ENCODE data around the gene CDK5RAP2.

Gene CDK5RAP2

DNA sequence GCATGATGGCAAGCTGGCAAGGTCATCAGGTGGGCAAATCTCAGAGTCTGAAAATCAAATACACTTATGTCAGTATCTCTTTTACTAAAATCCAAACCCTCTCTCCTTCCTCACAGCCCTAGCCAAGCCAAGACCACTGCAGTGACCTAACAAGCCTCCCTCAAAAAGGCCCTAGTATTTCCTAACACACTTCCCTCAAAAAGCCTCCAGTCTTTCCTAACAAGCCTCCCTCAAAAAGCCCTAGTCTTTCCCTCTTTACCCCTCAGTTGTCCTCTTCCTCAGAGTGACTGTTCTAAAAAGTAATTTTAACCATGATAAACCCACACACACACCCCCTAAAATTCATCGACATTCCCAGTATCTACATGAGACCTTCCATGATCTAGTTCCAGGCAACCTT, 140.0 kb downstream of the CDK5RAP2 start:
- DNase-seq (ENCODE audit: low read depth in 2 of 2, low spot score in 1 of 2) = no peak

DNA sequence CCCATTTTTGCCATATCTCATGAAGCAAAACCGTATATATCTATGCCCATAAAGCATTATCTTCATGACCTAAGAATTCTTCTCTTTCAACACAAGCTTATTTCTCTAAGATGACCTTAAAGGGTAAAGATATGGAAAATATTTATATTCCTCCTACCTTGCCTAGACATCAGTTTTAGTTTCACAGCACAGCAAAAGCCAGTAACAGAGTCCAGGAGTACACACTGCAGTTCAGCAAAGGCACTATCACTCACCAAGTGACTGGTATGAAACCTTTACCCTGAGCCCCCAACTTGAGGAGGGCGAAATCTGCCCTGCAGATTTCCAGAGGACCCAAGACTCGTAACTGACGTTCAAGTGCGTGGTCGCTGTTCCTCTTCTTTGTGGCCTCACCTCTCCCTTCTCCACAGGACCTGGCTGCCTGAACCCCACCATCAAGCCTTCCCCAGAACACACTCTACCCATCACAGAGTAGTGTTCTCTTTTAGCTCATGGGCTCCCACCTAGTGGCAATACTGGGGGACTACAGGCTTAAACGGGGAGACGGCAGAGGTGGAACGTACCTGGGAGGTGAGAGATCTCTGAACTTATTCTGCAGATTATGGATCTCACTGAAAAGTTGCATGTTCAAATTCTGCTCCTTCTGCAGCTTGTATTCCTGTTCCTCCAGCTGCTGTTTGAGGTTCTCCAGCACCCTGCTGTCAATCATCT, 141.0 kb downstream of the CDK5RAP2 start:
- no peak for DNase-seq (ENCODE audit: low read depth in 2 of 2, low spot score in 1 of 2)

DNA sequence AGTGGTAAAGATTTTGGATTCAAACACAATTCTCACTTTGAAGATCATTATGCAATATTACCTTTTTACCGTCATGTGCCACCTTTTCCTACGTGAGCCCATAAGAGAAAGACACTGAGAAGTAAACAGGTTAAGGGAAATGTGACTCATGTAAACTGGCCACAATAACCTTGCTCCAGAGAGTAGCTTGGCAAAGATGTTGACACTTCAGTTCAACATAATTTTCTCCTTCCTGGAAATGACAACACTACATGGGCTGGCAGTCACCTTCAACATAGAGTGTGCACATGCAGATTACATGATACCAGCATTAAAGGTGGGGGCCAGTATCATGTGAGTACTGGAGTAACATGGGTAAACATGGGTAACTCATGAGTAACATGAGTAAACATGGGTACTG, 141.9 kb downstream of the CDK5RAP2 start:
- no peak for DNase-seq (ENCODE audit: low read depth in 2 of 2, low spot score in 1 of 2)

DNA sequence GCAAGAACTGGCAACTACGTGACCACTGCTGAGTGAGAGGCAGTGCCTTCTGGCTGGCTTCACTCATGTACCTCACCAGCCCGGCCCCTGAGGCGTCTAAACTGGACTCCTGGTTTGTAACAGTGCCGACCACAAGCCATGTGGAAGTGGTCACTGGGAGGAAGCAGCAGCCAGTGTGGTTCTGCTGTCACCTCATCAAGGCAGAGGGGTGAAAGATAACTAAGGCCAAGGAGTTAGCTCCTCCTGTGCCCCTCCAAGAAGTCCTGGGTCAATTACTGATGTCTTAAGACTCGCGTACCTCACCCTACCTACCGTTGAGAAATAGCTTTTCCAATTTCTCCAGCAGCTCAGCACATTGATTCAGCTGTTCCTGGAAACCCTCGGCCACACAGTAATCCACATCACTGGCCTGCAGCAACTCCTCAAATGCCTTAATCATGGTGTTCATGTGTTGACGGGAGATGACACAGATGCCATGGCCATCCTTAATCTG, 142.9 kb downstream of the CDK5RAP2 start:
- DNase-seq (ENCODE audit: low read depth in 2 of 2, low spot score in 1 of 2) = no peak

DNA sequence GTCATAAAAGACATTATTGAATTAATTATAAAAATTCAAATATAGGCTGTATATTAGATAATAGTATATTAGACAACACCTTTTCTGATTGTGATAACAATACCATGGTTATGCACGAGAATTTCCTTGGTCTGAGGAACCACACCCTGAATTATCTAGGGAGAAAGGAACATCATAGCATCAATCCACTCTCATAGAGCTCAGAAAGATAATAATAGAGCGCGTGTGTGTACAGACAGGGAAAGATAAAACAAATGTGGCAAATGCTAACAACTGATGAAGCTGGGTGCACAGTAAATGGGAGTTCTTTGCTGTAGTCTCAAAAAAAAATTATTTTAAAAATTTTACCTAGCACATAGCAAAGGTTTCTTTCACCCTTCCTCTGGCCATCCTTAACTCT, 143.5 kb downstream of the CDK5RAP2 start:
- no peak for DNase-seq (ENCODE audit: low read depth in 2 of 2, low spot score in 1 of 2)

- DNase-seq (ENCODE audit: low read depth in 2 of 2, low spot score in 1 of 2) = no peak
Observed at GRCh38 chr9:120435091-120435490, 144.9 kb downstream of the CDK5RAP2 start.

- no peak for DNase-seq (ENCODE audit: low read depth in 2 of 2, low spot score in 1 of 2)
Observed at GRCh38 chr9:120434532-120434931, 145.4 kb downstream of the CDK5RAP2 start.

DNA sequence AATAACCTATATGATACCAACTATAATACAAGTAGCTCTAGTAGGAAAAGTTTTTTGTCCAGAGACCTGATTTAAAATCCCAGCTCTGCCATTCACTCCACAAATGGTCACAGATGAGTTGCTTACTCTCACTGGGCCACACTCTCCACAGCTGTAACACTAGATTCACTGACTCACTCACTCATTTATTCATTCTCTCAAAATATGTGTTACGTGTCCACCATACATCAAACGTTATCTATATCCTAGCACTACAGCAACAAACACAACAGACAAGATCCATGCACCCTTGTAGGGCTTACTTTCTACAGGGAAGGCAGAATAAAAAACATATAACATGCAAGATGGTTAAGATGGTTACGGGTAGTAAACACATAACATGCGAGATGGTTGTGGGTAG, 146.3 kb downstream of the CDK5RAP2 start:
- DNase-seq (ENCODE audit: low read depth in 2 of 2, low spot score in 1 of 2) = no peak

- no peak for DNase-seq (ENCODE audit: low read depth in 2 of 2, low spot score in 1 of 2)
Observed at GRCh38 chr9:120432600-120432999, 147.4 kb downstream of the CDK5RAP2 start.

DNA sequence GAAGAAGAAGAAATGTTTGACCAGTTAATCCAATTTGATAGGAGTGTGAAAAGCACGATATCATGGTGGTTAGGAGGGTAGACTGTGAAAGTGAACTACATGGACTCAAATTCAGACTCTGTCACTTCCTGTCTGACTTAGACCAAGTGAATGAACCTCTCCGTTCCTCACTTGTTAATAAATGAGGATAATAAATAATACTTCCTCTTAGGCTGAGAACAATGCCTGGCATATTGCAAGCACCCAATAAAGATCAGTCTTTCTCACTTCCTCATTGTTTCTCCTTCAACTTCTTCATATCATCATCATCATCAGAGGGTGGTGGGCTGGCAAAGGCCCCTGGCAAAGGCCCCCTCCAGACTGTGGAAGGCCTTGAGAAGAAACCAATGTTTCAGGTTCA, 148.7 kb downstream of the CDK5RAP2 start:
- no peak for DNase-seq (ENCODE audit: low read depth in 2 of 2, low spot score in 1 of 2)

GRCh38 chr9:120424248-120424647, 155.7 kb downstream of the CDK5RAP2 start:
- DNase-seq (ENCODE audit: low read depth in 2 of 2, low spot score in 1 of 2) = no peak

DNA sequence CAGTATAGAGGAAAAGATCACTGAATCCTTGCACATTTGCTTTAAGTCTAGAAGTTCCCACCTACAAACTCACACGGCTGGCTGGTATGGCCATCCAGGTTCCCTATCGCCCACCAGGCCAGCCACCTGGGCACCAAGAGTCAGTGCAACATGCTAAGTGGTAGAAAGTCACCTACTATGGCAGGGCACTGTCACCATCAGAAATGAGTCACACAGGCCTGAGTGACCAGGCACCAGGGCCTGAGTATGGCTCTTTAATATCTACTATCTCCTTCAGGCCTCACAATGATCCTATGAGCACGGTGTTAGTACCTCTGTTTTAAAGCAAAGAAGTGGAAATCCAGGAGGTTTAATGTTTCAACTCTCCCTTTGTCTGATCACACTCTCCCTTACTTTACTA, 156.2 kb downstream of the CDK5RAP2 start:
- no peak for DNase-seq (ENCODE audit: low read depth in 2 of 2, low spot score in 1 of 2)

GRCh38 chr9:120421977-120422376, 158.0 kb downstream of the CDK5RAP2 start:
- DNase-seq (ENCODE audit: low read depth in 2 of 2, low spot score in 1 of 2) = no peak

GRCh38 chr9:120418315-120418714, 161.7 kb downstream of the CDK5RAP2 start:
- DNase-seq (ENCODE audit: low read depth in 2 of 2, low spot score in 1 of 2) = no peak

- DNase-seq (ENCODE audit: low read depth in 2 of 2, low spot score in 1 of 2) = no peak
Observed at GRCh38 chr9:120416781-120417427, 163.1 kb downstream of the CDK5RAP2 start.

GRCh38 chr9:120413121-120414048, 166.6 kb downstream of the CDK5RAP2 start:
- no peak for DNase-seq (ENCODE audit: low read depth in 2 of 2, low spot score in 1 of 2)

GRCh38 chr9:120412425-120412951, 167.5 kb downstream of the CDK5RAP2 start:
- no peak for DNase-seq (ENCODE audit: low read depth in 2 of 2, low spot score in 1 of 2)

- DNase-seq (ENCODE audit: low read depth in 2 of 2, low spot score in 1 of 2) = no peak
Observed at GRCh38 chr9:120411862-120412424, 168.0 kb downstream of the CDK5RAP2 start.

DNA sequence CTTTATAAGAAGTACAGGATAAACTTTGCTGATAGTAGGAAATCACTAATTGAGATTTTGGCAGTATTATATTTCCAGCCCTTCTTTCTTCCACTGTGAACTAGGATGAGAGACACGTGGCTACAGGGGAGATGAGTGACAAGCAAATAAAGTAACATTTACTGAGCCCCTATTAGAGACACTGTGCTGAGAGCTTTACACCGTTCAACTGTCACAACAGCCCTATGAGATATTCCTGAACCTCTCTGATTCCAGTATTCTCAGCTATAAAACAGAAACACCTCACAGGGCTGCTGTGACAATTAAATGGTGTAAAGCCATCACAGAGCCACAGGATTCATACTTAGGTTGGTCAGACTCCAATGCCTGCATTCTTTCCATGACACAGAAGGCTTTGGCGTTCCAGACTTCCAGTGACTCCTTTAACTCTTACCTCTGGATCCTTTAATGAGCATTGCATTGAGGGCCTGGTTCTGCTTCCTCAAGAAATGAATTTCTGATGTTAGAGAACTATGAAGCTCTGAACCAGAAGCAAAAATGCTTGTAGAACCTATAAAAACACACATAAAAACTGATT, 169.0 kb downstream of the CDK5RAP2 start:
- DNase-seq (ENCODE audit: low read depth in 2 of 2, low spot score in 1 of 2) = no peak

DNA sequence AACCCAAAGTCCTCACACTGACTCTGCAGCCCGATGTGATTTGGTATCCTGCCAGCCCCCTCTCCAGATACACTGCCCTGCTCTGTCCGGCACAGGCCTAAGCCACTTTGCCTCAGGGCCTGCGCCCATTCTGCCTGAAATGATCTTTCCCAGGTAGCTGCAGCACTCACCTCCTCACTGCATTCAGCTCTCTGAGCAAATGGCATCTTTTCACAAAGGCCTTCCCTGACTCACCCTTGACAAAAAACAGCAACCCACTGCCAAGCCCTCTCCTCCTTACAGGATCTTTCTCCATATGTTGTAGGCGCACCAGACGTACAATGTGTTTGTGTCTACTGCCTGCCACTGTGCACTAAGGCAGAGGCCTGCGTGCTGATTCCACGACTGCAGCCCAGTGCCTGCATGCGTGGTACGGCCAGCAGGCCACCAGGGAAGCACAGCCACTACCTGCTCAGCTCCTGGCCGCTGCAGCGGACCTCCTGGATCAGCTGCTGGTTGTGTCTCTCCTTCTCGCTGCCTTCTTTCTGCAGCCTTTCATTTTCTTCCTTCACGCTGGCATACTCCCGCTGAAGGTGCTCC, 171.2 kb downstream of the CDK5RAP2 start:
- DNase-seq (ENCODE audit: low read depth in 2 of 2, low spot score in 1 of 2) = no peak
